NT2/D1 (cell line): ENCODE measurements around the gene WTAP.

Source experiments
- SUZ12 ChIP-seq: IDR thresholded peaks from 2 replicates; pipeline ENCODE4 v1.6.1; 2011; ENCODE audit not compliant: insufficient read length, insufficient read depth; ENCODE audit errors: extremely low read depth
- YY1 ChIP-seq: IDR thresholded peaks from 2 replicates; pipeline ENCODE4 v1.6.1; 2011; ENCODE audit not compliant: insufficient read length, insufficient read depth

DNA sequence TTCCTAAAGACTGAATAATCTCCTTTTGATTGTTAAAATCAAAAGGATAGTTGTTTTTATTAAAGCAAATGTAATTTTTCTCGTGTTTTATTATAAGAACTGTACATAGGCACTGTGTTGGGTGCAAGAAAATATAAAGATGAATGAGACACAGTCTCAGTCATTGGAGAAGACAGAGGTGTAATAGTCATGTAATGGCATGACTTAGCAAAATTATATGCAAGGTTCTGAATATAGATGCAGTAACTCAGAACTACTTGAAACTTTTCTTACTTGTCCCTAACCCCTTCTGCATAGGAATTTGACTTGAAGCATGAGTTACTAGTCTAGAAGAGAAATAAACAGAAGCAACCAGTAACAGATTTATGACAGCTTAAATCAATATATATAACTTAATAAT lies 14.9 kb downstream of the WTAP start:
- TF ChIP-seq YY1 = no peak
- no peak for TF ChIP-seq SUZ12
